RWPE2 (cell line): ENCODE data around the gene AKR7A3.
"Not testable (repeated sequence)": the region's sequence is repeated elsewhere in the genome, so short reads cannot be mapped to it uniquely, and the experiment has no call there.

ENCODE experiments used
- ATAC-seq: fragments of 200-7000 bp; cut with Tn5 transposase; 3 replicates; pipeline ENCODE4 v1.9.1; 2021; ENCODE audit warnings: low read depth
- DNase-seq: peaks from one replicate; pipeline ENCODE4 v3.0.0-alpha.2; 2020; ENCODE audit warnings: low spot score
- H3K27ac ChIP-seq: fragments of 450-650 bp; 2 replicates; pipeline ENCODE4 v1.5.1; 2017; ENCODE audit warnings: mild to moderate bottlenecking; ENCODE audit not compliant: poor library complexity, severe bottlenecking
- H3K27me3 ChIP-seq: fragments of 250-450 bp; sonication (Bioruptor Pico); 2 replicates; pipeline ENCODE4 v1.5.1; 2021; ENCODE audit warnings: mild to moderate bottlenecking, moderate library complexity; ENCODE audit not compliant: insufficient read depth, poor library complexity, severe bottlenecking
- H3K36me3 ChIP-seq: fragments of 250-450 bp; sonication (Bioruptor Pico); 2 replicates; pipeline ENCODE4 v1.5.1; 2020; ENCODE audit warnings: low read depth, mild to moderate bottlenecking, moderate library complexity
- H3K4me1 ChIP-seq: fragments of 250-450 bp; sonication (Bioruptor Pico); 2 replicates; pipeline ENCODE4 v1.5.1; 2021; ENCODE audit warnings: mild to moderate bottlenecking, moderate library complexity; ENCODE audit not compliant: insufficient read depth, poor library complexity, severe bottlenecking
- H3K4me3 ChIP-seq: fragments of 250-450 bp; sonication (Bioruptor Pico); 2 replicates; pipeline ENCODE4 v1.5.1; 2021; ENCODE audit warnings: mild to moderate bottlenecking, moderate library complexity; ENCODE audit not compliant: severe bottlenecking
- H3K9me3 ChIP-seq: fragments of 250-450 bp; sonication (Bioruptor Pico); 2 replicates; pipeline ENCODE4 v1.5.1; 2021; ENCODE audit warnings: mild to moderate bottlenecking, moderate library complexity; ENCODE audit not compliant: severe bottlenecking
- TF ChIP-seq, protein P1 (sequence below): fragments of 450-650 bp; IDR thresholded peaks from one replicate; pipeline ENCODE4 v1.5.1; 2017; ENCODE audit warnings: mild to moderate bottlenecking, moderate library complexity; ENCODE audit not compliant: poor library complexity, severe bottlenecking

AKR7A3 gene

DNA sequence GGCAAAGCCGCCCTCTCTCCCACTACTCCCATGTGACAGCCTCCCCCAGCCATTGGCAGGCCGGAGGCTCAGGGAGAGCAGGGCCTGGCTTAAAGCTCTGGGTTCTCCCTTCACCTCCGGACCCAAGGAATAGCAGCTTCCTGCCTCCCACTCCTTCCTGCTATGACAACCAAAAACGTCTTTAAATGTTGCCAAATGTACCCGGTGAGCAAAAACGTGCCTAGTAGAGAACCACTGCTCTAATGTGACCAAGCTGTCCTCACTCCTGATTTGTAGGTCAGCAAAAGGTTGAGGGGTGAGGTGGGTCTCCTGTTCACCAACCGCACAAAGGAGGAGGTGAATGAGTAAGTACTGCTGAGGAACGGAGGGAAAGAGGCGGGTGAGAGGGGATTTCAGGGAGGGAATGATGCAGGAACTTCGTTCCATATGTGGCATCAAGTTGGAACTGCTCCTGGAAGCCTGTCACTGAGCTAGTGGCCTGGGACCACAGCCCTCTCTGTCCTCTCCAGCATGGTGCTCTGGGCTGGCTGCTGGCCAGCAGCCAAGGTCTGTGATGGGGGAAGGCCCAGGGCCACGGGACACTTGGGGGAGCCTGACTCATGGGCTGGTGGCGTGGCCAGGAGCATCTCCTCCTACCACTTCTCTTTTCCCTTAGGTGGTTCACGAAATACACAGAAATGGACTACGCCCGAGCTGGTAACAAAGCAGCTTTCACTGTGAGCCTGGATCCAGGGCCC lies 31.2 kb downstream of the AKR7A3 start:
- peaks cover 59% of the 10 kb centered on the region for H3K36me3 ChIP-seq

DNA sequence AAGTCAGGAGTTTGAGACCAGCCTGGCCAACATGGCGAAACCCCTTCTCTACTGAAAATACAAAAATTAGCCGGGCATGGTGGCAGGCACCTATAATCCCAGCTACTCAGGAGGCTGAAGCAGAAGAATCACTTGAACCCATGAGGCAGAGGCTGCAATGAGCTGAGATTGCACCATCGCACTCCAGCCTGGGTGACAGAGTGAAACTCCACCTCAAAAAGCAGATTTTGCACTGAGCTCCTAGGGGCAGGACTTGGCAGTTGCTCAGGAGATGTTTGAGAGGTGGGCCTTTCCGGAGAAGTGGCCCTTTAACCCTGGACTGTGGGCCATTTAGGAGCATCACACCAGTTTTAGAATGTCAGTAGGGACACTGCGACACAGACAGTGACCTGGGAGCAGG lies 32.3 kb downstream of the AKR7A3 start:
- H3K27ac ChIP-seq, H3K4me1 ChIP-seq, H3K4me3 ChIP-seq, H3K9me3 ChIP-seq, DNase-seq, ATAC-seq, H3K27me3 ChIP-seq: not testable (repeated sequence)
- peaks cover 59% of the 10 kb centered on the region for H3K36me3 ChIP-seq

More for the DNA sequence above, 31.2 kb downstream of the AKR7A3 start:
- ATAC-seq (no peak), DNase-seq (no peak)
- no peaks in the 10 kb centered on the region for H3K27me3 ChIP-seq
- H3K27ac ChIP-seq = no peak overlapping the region
- H3K9me3 ChIP-seq = no peaks in the 10 kb centered on the region
- TF ChIP-seq, protein P1, sequence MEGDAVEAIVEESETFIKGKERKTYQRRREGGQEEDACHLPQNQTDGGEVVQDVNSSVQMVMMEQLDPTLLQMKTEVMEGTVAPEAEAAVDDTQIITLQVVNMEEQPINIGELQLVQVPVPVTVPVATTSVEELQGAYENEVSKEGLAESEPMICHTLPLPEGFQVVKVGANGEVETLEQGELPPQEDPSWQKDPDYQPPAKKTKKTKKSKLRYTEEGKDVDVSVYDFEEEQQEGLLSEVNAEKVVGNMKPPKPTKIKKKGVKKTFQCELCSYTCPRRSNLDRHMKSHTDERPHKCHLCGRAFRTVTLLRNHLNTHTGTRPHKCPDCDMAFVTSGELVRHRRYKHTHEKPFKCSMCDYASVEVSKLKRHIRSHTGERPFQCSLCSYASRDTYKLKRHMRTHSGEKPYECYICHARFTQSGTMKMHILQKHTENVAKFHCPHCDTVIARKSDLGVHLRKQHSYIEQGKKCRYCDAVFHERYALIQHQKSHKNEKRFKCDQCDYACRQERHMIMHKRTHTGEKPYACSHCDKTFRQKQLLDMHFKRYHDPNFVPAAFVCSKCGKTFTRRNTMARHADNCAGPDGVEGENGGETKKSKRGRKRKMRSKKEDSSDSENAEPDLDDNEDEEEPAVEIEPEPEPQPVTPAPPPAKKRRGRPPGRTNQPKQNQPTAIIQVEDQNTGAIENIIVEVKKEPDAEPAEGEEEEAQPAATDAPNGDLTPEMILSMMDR = no peak
- peaks cover 10% of the 10 kb centered on the region for H3K4me1 ChIP-seq
- no peak overlapping the region for H3K4me3 ChIP-seq

DNA sequence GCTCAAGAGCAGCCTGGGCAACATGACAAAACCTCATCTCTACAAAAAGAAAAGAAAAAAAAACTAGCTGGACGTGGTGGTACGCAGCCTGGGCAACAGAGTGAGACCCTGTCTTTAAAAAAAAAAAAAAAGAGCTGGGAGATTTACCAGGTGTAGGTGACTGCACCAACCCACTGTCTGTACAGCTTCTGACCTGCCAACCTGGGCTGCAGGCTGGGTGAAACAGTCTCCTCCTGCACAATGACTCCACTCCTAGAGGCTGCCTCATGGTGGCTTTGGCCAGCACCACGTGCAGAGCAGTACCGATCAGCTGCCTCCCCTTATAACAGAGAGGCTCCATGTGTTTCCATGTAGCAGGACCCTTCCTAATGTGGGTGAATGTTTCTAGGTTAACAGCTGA lies 33.3 kb downstream of the AKR7A3 start:
- H3K9me3 ChIP-seq = no peaks in the 10 kb centered on the region
- peaks cover 11% of the 10 kb centered on the region for H3K4me1 ChIP-seq
- DNase-seq = no peak
- TF ChIP-seq, protein P1 = no peak
- no peak for ATAC-seq
- no peak overlapping the region for H3K4me3 ChIP-seq
- H3K27me3 ChIP-seq = no peaks in the 10 kb centered on the region
- H3K27ac ChIP-seq = no peak overlapping the region
- H3K36me3 ChIP-seq = peaks cover 59% of the 10 kb centered on the region

DNA sequence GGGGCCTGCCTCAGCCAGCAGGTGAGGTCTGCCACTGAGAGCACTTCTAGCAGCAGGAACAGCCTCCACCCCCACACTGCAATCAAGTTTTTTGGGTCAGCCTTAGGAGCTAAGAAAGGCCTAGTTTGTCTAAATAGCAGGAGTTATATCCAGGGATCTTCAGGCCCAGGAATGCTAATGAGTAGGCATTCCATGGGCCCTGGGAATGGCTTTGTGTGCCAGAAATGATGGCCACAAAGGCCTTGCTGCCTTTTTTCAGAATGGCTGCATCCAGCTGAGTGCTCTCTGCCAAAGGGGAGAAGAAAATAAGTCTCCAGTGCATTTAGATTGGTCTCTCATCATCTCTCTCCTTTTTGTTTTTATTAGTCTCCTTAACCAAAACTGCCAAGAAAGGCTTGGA lies 34.2 kb downstream of the AKR7A3 start:
- TF ChIP-seq, protein P1 = no peak
- Histone ChIP-seq H3K27me3 (no peaks in the 10 kb centered on the region), H3K27ac (no peak overlapping the region), H3K36me3 (peaks cover 53% of the 10 kb centered on the region), H3K4me3 (no peak overlapping the region), H3K4me1 (peaks cover 11% of the 10 kb centered on the region), H3K9me3 (no peaks in the 10 kb centered on the region)
- no peak for DNase-seq
- no peak for ATAC-seq

DNA sequence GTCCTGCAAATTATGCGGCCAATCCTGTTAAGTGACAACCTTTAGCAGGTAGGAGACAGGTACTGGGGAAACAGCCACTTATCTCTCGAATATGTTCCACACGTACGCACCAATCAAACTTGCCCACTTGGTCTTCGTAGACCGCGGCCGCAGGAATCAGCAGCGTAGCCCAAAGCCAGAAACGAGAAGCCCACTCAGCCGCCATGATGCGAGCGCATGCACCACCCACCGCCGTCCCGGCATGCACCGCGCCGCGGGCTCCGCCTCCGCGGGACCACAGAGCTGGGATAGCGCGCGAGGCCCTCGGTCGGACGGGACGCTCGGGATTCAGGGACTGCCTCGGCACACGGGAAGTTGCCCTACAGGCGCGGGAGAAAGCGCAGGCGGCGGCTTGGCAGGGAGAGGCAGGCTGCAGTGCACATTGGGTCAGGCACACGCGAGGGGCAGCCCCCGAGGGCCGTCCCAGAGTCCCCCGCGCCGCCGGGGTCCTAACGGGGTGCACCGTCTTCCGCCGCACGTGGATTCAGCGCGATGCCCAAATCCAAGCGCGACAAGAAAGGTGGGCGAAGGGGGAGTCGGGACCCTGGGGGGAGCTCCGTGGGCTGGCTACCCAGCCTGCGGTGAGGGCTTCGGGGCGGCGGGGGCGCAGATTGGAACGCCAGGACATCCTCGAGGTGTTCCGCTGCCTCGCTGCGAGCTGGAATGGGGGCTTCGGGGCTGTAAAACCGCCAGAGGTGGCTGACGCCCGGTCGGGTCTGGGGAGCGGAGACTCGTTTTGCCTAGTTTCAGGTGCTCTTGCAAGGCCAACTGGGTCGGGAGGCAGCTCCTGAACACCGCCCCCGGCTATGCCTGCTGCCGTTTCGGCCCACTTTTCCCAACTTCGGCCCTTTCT lies 37.0 kb downstream of the AKR7A3 start, which contains the start of the genes EMC1 and MRTO4:
Gene EMC1, minus strand, starts transcription at position 220 of the 892 bp plus-strand sequence. Its CDS starts 15 bp downstream, at position 205.
Gene MRTO4, plus strand, starts transcription at position 501 of the 892 bp plus-strand sequence. Its CDS starts 31 bp downstream, at position 532.
- peaks cover 11% of the 10 kb centered on the region for H3K4me1 ChIP-seq
- no peaks in the 10 kb centered on the region for H3K27me3 ChIP-seq
- peaks cover 30% of the 10 kb centered on the region for H3K36me3 ChIP-seq
- H3K27ac ChIP-seq = peak within 1 kb of the TSS; percentile 73
- ATAC-seq (peak; percentile 88), DNase-seq (peak; percentile 86)
- H3K4me3 ChIP-seq = peak within 1 kb of the TSS; percentile 67
- H3K9me3 ChIP-seq = no peaks in the 10 kb centered on the region
- TF ChIP-seq, protein P1 = no peak
